NCI-H774 (cell line): ENCODE data around the gene GREM1.

Experiments
- DNase-seq: peaks from one replicate; lab custom pipeline; 2025; lab: John Stamatoyannopoulos, UW

Gene GREM1

DNA sequence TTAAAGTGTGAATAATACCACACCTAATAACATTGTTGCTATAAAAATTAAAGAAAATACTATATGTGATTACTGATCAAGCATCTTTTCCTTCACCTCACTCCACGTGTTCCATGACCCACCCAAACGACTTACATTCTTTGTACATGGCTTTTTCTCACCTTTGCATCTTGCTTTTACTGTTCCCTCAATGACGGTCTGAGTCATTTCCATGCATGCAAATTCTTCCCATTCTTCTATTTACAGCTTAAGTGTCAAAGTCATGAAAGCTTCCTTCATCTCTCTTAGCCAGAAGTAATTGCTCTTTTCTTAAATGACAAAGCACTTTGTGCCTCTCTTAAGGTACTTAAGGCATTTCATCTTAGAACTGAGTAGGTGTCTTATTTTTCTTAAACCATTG, 64.0 kb downstream of the GREM1 start:
- DNase-seq = no peak

- DNase-seq = no peak
Observed at GRCh38 chr15:32784581-32784980, 66.8 kb downstream of the GREM1 start.

- no peak for DNase-seq
Observed at GRCh38 chr15:32786906-32787305, 69.1 kb downstream of the GREM1 start.

DNA sequence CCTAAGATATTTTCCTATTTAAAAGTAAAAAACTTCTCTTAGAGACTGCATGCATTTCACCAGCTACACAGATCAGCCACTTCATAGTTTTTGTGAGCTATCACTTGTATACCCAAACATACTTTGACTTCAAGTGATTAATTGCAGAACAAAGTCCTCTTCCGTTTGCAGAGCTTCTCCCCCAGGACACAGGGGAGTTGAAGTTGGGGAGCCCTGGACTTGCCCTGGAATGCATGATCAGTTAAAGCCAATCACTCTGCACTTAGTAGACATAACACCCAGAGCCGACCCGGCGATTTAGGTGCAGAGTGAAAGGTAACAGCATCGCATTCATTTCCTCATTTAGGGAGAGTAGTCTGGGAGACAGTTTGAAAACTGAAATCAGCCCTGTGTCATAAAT, 70.1 kb downstream of the GREM1 start:
- no peak for DNase-seq

DNA sequence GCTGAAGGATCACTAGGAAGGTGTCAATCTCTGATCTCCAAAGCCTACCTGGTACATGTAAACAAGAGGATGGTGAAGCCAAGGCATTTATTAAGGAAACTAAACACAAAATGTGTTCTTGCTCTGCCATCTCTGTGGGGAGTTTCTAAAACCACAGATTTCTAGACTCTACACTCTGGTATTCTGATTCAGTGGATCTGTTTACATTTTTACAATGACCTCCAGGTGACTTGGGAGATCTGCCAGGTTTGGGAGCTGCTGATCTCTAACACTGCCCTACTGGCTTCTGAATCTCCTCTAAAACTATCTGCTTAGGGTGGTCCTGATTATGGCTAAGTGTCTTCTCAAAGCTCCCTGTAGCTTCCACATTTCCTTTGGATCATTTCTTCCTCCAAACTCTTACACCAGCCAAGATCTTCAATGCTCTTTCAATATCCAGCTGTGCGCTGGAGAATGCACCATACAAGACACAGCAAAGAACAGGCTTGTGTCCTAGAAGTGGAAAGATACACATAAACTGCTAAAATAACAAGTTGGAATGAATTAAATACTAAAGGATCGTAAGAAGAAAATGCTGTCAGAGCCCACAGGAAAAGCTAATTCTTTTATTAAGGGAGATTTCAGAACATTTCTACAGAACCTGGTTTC, 72.7 kb downstream of the GREM1 start:
- DNase-seq = no peak

GRCh38 chr15:32792436-32792835, 74.6 kb downstream of the GREM1 start:
- DNase-seq = no peak
